Measurements from ENCODE around the gene NADSYN1. TPM values are rescaled to one million over a fixed set of nuclear protein-coding genes. Genes with fewer than 3 reads are reported as not detected.

NADSYN1 gene
- total RNA-seq, 1 donor from 2014 or later: 66.6 TPM

DNA sequence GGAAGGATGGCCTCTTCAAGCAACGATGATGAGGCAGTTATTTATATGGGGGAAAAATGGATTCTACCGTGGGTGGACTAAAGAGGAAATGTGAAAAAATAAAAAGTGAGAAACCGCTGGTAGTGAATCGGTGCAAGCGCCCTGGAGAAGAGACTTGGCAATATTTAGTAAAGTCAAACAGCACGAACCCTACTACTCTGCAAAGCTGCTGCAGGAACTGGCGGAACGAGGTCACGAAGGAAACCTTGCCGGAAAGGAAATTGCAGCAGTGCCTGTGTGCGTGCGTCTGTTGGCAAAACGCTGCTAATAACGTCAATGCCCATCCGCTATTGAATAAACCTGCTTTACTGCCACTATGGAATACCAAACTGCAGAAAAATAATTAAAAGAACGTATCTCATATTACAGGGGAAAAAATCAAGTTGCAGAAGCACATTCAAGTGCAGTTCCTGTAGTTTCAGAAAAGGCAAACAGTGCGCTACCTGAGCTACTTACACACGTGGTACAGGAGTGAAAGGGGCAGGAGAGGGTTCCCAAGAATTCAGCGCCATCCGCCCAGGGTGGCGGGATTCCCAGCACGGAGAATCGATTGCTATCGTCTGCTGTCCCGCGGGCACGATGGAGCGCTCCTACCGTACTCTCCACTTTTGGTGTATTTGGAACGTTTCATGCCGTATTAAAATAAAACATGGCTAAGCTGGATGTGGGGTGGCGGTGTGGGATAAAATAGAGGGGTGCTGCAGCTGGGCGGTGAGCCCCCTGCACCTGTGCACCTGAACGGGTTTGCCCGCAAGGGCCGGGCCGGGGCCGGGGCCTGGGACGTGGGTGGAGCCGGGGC is 585 bp upstream of the NADSYN1 start:
- Mint-ChIP-seq H3K27ac (peak overlapping the region; percentile 86), H3K27me3 (no peaks in the 10 kb centered on the region), H3K9me3 (no peaks in the 10 kb centered on the region), H3K4me3 (peak overlapping the region; percentile 91), H3K4me1 (ENCODE audit: unreplicated experiment) (peaks cover 31% of the 10 kb centered on the region), H3K36me3 (peaks cover 9% of the 10 kb centered on the region)
- no peak for DNase-seq (ENCODE audit: extremely low spot score, unreplicated experiment)
- TF ChIP-seq, protein P1, sequence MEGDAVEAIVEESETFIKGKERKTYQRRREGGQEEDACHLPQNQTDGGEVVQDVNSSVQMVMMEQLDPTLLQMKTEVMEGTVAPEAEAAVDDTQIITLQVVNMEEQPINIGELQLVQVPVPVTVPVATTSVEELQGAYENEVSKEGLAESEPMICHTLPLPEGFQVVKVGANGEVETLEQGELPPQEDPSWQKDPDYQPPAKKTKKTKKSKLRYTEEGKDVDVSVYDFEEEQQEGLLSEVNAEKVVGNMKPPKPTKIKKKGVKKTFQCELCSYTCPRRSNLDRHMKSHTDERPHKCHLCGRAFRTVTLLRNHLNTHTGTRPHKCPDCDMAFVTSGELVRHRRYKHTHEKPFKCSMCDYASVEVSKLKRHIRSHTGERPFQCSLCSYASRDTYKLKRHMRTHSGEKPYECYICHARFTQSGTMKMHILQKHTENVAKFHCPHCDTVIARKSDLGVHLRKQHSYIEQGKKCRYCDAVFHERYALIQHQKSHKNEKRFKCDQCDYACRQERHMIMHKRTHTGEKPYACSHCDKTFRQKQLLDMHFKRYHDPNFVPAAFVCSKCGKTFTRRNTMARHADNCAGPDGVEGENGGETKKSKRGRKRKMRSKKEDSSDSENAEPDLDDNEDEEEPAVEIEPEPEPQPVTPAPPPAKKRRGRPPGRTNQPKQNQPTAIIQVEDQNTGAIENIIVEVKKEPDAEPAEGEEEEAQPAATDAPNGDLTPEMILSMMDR (conservative IDR thresholded peaks at IDR 0.05): no peak

DNA sequence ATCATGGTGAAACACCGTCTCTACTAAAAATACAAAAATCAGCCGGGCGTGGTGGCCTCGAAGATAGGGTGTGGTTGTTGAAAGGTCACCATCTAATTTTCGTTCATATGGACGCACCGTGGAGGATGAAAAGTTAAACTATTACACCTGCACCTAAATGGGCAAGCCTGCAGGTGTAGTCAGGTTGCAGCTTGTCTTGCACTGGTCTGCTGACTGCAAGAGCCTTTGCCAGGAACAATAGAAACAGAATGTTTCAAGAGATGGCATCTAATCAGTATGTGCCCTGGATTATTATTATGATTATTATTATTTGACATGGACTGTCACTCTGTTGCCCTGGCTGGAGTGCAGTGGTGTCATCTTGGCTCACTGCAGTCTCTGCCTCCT is 908 bp downstream of the NADSYN1 start:
- no peaks in the 10 kb centered on the region for H3K27me3 Mint-ChIP-seq

DNA sequence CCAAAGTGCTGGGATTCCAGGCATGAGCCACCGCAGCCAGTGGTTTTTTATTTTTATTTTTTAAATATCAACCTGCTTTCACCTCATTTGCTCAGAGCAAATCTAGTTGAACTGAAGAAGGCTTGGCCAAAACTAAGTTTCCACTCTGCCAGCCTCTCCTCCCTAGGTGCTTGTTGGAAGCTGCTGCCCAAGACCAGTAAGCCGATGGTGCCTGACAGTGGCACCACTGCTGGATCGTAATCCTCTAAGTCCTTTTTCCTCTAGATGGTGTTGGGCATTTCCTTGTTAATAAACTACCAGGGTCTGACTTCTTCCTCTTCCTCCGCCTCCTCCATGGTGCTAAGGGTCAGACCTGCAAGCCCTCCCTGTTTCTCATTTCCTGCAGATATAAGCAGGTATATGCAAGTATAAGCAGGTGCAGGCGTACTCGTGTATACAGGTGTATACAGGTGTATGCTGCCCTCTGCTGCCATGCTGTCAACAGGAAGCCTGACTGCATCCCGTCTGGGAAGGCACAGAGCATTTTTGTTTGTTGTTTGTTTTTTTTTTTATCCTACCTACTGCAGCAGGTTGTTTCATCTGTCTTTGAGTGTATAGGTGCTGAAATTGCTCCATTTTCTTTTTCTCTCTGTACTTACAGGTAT is 1.6 kb downstream of the NADSYN1 start:
- no peaks in the 10 kb centered on the region for H3K9me3 Mint-ChIP-seq
- H3K27me3 Mint-ChIP-seq: no peaks in the 10 kb centered on the region
- peak overlapping the region; percentile 91 for H3K4me3 Mint-ChIP-seq
- TF ChIP-seq, protein P1 (conservative IDR thresholded peaks at IDR 0.05): no peak
- H3K36me3 Mint-ChIP-seq: peaks cover 10% of the 10 kb centered on the region
- DNase-seq (ENCODE audit: extremely low spot score, unreplicated experiment): no peak
- peaks cover 24% of the 10 kb centered on the region for H3K4me1 Mint-ChIP-seq (ENCODE audit: unreplicated experiment)
- peak overlapping the region; percentile 13 for H3K27ac Mint-ChIP-seq

More for the DNA sequence above, 908 bp downstream of the NADSYN1 start:
- no peak for DNase-seq (ENCODE audit: extremely low spot score, unreplicated experiment)
- H3K4me1 Mint-ChIP-seq (ENCODE audit: unreplicated experiment): peaks cover 28% of the 10 kb centered on the region
- peak overlapping the region; percentile 80 for H3K27ac Mint-ChIP-seq
- peak overlapping the region; percentile 91 for H3K4me3 Mint-ChIP-seq
- H3K36me3 Mint-ChIP-seq: peaks cover 9% of the 10 kb centered on the region
- H3K9me3 Mint-ChIP-seq: no peaks in the 10 kb centered on the region
- TF ChIP-seq, protein P1 (conservative IDR thresholded peaks at IDR 0.05): no peak

DNA sequence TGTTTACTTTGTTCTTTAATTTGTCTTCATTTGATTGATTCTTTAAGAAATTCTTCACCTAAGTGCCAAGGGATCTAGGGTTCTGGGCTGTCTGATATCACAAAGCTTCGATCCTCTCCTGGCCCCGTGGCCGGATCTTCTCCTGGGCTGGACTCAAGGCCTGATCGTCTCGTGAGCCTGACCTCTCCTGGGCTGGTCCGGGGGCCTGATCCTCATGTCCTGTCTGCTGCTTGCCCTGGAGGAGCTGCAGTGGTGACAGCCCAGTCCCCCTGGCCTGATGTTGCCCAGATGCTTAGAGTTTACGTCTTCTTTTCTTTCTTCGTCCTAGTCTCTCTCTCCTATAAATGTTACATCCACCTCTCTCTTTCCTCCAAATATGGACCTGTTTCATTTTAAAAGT is 3.3 kb downstream of the NADSYN1 start:
- TF ChIP-seq, protein P1 (conservative IDR thresholded peaks at IDR 0.05): no peak
- no peaks in the 10 kb centered on the region for H3K27me3 Mint-ChIP-seq
- no peaks in the 10 kb centered on the region for H3K9me3 Mint-ChIP-seq
- H3K4me1 Mint-ChIP-seq (ENCODE audit: unreplicated experiment): peaks cover 18% of the 10 kb centered on the region
- H3K4me3 Mint-ChIP-seq: peak overlapping the region; percentile 50
- H3K27ac Mint-ChIP-seq: no peak overlapping the region
- no peak for DNase-seq (ENCODE audit: extremely low spot score, unreplicated experiment)
- peaks cover 16% of the 10 kb centered on the region for H3K36me3 Mint-ChIP-seq

DNA sequence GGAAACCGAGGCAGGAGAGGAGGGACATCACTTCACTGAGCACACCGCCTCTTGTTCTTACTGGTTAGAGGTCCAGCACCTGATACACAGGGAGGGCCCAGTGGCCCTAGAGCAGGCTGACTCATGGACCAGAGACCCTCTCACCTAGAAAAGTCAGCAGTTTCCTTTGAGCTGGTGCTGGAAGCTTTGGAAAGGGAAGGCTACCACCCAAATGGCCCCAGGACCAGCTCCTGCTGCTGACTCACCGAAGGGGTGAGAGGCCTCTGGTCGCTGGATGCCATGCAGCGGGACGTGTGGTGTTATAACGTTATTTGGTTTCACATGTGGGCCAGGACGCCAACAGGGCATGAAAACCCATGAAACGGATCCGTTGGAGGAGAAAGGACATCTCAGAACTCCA is 3.8 kb downstream of the NADSYN1 start:
- TF ChIP-seq, protein P1 (conservative IDR thresholded peaks at IDR 0.05): no peak
- no peaks in the 10 kb centered on the region for H3K9me3 Mint-ChIP-seq
- peaks cover 16% of the 10 kb centered on the region for H3K36me3 Mint-ChIP-seq
- no peak for DNase-seq (ENCODE audit: extremely low spot score, unreplicated experiment)
- H3K27ac Mint-ChIP-seq: no peak overlapping the region
- H3K4me1 Mint-ChIP-seq (ENCODE audit: unreplicated experiment): peaks cover 14% of the 10 kb centered on the region
- H3K27me3 Mint-ChIP-seq: no peaks in the 10 kb centered on the region
- no peak overlapping the region for H3K4me3 Mint-ChIP-seq
